Panc1 (cell line): ENCODE results near the gene CPT2. TPM values are rescaled to one million over a fixed set of nuclear protein-coding genes. Genes with fewer than 3 reads are reported as not detected.

Experiments
- ATAC-seq: fragments of 200-7000 bp; cut with Tn5 transposase; 2 replicates; pipeline ENCODE4 v1.9.1; 2020; ENCODE audit warnings: mild to moderate bottlenecking, moderate library complexity
- BruUV-seq: library from RNA; stranded (reverse); fragments of 400-500 nt; replicated peaks from 2 replicates; lab custom pipeline; 2021; lab: Mats Ljungman, UMichigan
- CTCF ChIA-PET: fragments of 300-600 bp; sonication (Branson Sonifier 250); formaldehyde crosslinking; loops from one replicate; lab custom pipeline; 2022; ENCODE audit warnings: antibody characterized with exemption; lab: Charles Lee
- POLR2A ChIA-PET: fragments of 300-600 bp; sonication (Branson Sonifier 250); formaldehyde crosslinking; loops from one replicate; lab custom pipeline; 2022; ENCODE audit warnings: antibody characterized with exemption; lab: Charles Lee
- DNase-seq: peaks from one replicate; pipeline ENCODE4 v3.0.0-alpha.2; 2010; ENCODE audit warnings: low read depth, low spot score
- H3K27ac ChIP-seq: 2 replicates; pipeline ENCODE4 v1.5.1; 2011; ENCODE audit warnings: mild to moderate bottlenecking, low read length, inconsistent platforms
- H3K27me3 ChIP-seq: fragments of 200-500 bp; sonication (Bioruptor generic); 2 replicates; pipeline ENCODE4 v1.6.0; 2014; ENCODE audit warnings: low read length, inconsistent platforms; ENCODE audit not compliant: control insufficient read depth, insufficient read depth
- H3K36me3 ChIP-seq: fragments of 200-500 bp; sonication (Bioruptor generic); 2 replicates; pipeline ENCODE4 v1.5.1; 2014; ENCODE audit warnings: inconsistent platforms, mild to moderate bottlenecking, low read length, moderate library complexity; ENCODE audit not compliant: control insufficient read depth, insufficient read depth
- H3K4me1 ChIP-seq: 2 replicates; pipeline ENCODE4 v1.5.1; 2011; ENCODE audit warnings: inconsistent platforms, mild to moderate bottlenecking, low read length, moderate library complexity; ENCODE audit not compliant: control insufficient read depth, insufficient read depth
- H3K4me3 ChIP-seq, 2 experiments: 2 replicates each; pipeline ENCODE4 v1.5.1; 2011 to 2012; ENCODE audit warnings: low read depth in 2 of 2, low read length in 2 of 2, mild to moderate bottlenecking in 2 of 2, inconsistent platforms in 1 of 2, moderate library complexity in 1 of 2
- H3K9me3 ChIP-seq: fragments of 200-500 bp; sonication (Bioruptor generic); 2 replicates; pipeline ENCODE4 v1.5.1; 2014; ENCODE audit warnings: low read depth, mild to moderate bottlenecking, inconsistent platforms, low read length, moderate library complexity; ENCODE audit not compliant: control insufficient read depth, insufficient read depth
- POLR2AphosphoS5 ChIP-seq: IDR thresholded peaks from 2 replicates; pipeline ENCODE4 v1.6.1; 2012; ENCODE audit warnings: mild to moderate bottlenecking, low read depth, low read length, moderate library complexity
- REST ChIP-seq, 2 experiments: IDR thresholded peaks; 2 replicates each; pipeline ENCODE4 v1.6.1; 2011 to 2012; ENCODE audit warnings: low read depth in 2 of 2, control low read depth in 1 of 2, low read length in 1 of 2, mild to moderate bottlenecking in 1 of 2, moderate library complexity in 1 of 2; ENCODE audit not compliant: insufficient read depth in 1 of 2
- SIN3A ChIP-seq: IDR thresholded peaks from 2 replicates; pipeline ENCODE4 v1.6.1; 2012; ENCODE audit warnings: low read depth, mild to moderate bottlenecking, low read length, moderate library complexity, borderline replicate concordance; ENCODE audit not compliant: insufficient read depth
- TCF7L2 ChIP-seq: IDR thresholded peaks from 2 replicates; pipeline ENCODE4 v1.6.1; 2011; ENCODE audit warnings: mild to moderate bottlenecking, low read depth, low read length, inconsistent platforms
- in situ Hi-C: cut with HindIII; loops from 2 replicates; pipeline ENCODE4 v1.10.0; 2016; ENCODE audit warnings: low sequenced_read_pairs, low pct_unique_long_range_greater_than_20kb
- intact Hi-C: fragments of 100-400 bp; cut with micrococcal nuclease; formaldehyde crosslinking; loops from one replicate; pipeline ENCODE4 v1.10.0; 2022; ENCODE audit not compliant: unreplicated experiment
- total RNA-seq: library from RNA; stranded (reverse); gene quantifications from one replicate; pipeline ENCODE4 v1.2.1, GENCODE V29; 2021; ENCODE audit not compliant: unreplicated experiment
- TF ChIP-seq, protein P1 (sequence below): fragments of 450-650 bp; IDR thresholded peaks from 2 replicates; pipeline ENCODE4 v1.5.1; 2017; ENCODE audit warnings: mild to moderate bottlenecking

Gene CPT2
- total RNA-seq, 1 experiment from 2014 or later = 18.9 TPM

- Histone ChIP-seq H3K27ac (no peak overlapping the region), H3K4me3 (no peak overlapping the region), H3K27me3 (no peaks in the 10 kb centered on the region), H3K4me1 (peaks cover 6% of the 10 kb centered on the region; the same call in 1 of the 2 replicates), H3K9me3 (no peaks in the 10 kb centered on the region), H3K36me3 (peaks cover 8% of the 10 kb centered on the region)
- in situ Hi-C loops = no loop called here
- DNase-seq (no peak), ATAC-seq (no peak)
- no TSS peak for BruUV-seq
- CTCF ChIA-PET = no interaction called here
- intact Hi-C loops = no loop called here
- POLR2A ChIA-PET = interaction anchor here (0.6 kb wide), 1 partner anchor 1336 kb away, joined by 3 read pairs; no protein-coding TSS in a partner anchor
- TF ChIP-seq REST (IDR thresholded peaks at IDR 0.05; ENCODE audit: insufficient read depth in 1 of 2, low read depth in 2 of 2, low read length in 1 of 2) (no peak), TCF7L2 (no peak), POLR2AphosphoS5 (no peak), SIN3A (no peak)
- TF ChIP-seq, protein P1, sequence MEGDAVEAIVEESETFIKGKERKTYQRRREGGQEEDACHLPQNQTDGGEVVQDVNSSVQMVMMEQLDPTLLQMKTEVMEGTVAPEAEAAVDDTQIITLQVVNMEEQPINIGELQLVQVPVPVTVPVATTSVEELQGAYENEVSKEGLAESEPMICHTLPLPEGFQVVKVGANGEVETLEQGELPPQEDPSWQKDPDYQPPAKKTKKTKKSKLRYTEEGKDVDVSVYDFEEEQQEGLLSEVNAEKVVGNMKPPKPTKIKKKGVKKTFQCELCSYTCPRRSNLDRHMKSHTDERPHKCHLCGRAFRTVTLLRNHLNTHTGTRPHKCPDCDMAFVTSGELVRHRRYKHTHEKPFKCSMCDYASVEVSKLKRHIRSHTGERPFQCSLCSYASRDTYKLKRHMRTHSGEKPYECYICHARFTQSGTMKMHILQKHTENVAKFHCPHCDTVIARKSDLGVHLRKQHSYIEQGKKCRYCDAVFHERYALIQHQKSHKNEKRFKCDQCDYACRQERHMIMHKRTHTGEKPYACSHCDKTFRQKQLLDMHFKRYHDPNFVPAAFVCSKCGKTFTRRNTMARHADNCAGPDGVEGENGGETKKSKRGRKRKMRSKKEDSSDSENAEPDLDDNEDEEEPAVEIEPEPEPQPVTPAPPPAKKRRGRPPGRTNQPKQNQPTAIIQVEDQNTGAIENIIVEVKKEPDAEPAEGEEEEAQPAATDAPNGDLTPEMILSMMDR = no peak
Measured at GRCh38 chr1:53214376-53214940, 17.8 kb downstream of the CPT2 start.

DNA sequence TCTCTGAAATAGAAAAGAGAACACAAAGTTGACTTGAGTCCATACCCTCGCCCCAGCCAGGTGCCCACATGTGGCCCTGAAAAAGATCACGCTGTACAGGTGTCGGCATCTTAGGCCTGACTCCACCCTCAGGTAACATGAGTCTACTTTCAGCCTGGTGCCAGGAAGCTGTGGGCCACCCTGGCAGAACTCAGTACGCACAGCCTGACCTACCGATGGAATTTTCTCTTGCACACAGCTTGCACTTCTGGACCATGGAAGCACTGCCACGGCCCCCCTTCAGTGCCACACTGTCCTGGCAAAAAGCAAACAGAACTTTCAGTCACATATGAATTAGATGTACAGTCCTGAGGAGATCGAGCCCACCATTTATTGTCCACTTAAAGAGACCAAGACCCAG, 21.6 kb downstream of the CPT2 start:
- in situ Hi-C loops = no loop called here
- no peak overlapping the region for H3K27ac ChIP-seq
- ChIA-PET POLR2A (no interaction called here), CTCF (no interaction called here)
- ATAC-seq (no peak), DNase-seq (no peak)
- no peaks in the 10 kb centered on the region for H3K9me3 ChIP-seq
- TF ChIP-seq POLR2AphosphoS5 (no peak), TCF7L2 (no peak), SIN3A (no peak)
- H3K4me1 ChIP-seq = peaks cover 14% of the 10 kb centered on the region
- peaks cover 6% of the 10 kb centered on the region for H3K36me3 ChIP-seq
- no peaks in the 10 kb centered on the region for H3K27me3 ChIP-seq
- H3K4me3 ChIP-seq = no peak overlapping the region
- no TSS peak for BruUV-seq
- intact Hi-C loops = no loop called here

DNA sequence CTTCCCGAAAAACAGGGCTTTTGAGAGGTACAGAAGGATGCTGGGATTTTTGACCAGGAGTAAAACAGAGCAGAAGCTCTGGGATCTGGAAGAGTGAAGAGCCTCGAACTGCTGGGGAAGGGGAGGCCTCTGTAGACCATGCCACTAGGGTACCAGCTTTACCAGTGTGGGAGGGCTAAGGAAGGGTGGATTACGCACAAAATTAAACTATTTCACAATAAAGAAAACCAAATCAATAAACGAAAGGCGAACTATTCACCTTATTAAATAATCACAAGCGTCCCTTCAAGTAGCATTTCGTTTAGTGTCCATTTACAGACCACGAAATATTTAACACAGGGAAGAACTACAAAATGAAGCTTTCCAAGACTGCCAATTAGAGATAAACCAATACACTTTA, 23.1 kb downstream of the CPT2 start:
- peaks cover 14% of the 10 kb centered on the region for H3K4me1 ChIP-seq
- ChIA-PET POLR2A (interaction anchor here (0.6 to 0.8 kb wide), 2 partner anchors 8 to 98 kb away, joined by 4 read pairs; no protein-coding TSS in a partner anchor), CTCF (interaction anchor here (0.6 kb wide), 1 partner anchor 166 kb away, joined by 3 read pairs; no protein-coding TSS in a partner anchor)
- no peaks in the 10 kb centered on the region for H3K36me3 ChIP-seq
- in situ Hi-C loops (no loop called here), intact Hi-C loops (no loop called here)
- DNase-seq (no peak), ATAC-seq (no peak)
- H3K27me3 ChIP-seq = no peaks in the 10 kb centered on the region
- H3K9me3 ChIP-seq = no peaks in the 10 kb centered on the region
- peak overlapping the region; percentile 69 to 70 for H3K4me3 ChIP-seq
- TF ChIP-seq POLR2AphosphoS5 = no peak
- TF ChIP-seq REST (IDR thresholded peaks at IDR 0.05; ENCODE audit: insufficient read depth in 1 of 2, low read depth in 2 of 2, low read length in 1 of 2) = no peak
- TF ChIP-seq SIN3A = no peak
- TF ChIP-seq TCF7L2 = no peak
- TF ChIP-seq, protein P1 = no peak
- BruUV-seq = TSS peak; percentile 86
- peak overlapping the region; percentile 92 for H3K27ac ChIP-seq
